ENCODE results near the gene DPF3.

Gene DPF3

GRCh38 chr14:72790887-72791566 is 102.9 kb downstream of the DPF3 start:
- no peak for DNase-seq

GRCh38 chr14:72788972-72789728 is 104.8 kb downstream of the DPF3 start:
- no peak for DNase-seq

DNA sequence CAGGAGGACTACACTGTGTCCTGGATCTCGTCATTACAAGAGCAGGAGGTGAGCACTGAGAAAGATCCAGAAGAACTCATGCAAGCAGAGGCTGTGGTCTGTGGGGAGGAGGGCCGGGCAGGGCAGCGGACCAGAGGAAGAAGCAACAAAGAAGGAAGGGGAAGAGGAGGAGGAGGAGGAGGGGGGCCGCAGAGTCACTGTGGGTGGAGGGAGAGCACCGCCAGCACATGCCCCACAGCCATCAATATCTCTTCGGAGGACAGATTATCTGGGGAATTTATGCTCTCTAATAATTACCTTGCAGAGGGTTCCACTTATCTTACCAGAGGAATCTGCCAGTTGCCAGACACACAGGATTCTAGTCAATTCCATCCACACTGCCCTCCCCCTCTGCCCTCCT is 105.6 kb downstream of the DPF3 start:
- DNase-seq: no peak

DNA sequence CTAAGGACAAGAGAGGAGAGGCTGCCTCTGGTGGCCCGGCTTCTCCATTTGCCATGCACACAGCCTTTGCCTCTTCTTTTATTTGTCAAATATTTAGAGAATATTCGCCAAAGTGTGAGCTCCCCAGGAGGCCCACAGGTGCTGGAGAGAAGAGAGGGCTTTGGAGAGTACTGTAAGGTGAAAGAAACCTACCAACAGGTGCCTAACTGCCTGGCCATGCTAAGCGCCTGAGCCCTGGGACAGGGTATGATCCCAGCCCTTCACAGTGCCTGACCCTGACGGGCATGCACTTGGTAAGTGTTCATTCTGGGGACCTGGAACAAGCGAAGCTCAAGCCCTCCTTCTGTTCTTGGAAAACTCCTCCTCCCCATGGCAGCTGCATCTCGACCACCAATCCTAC is 106.1 kb downstream of the DPF3 start:
- DNase-seq: no peak

GRCh38 chr14:72786378-72787350 is 107.2 kb downstream of the DPF3 start:
- no peak for DNase-seq

- DNase-seq: no peak
Observed at GRCh38 chr14:72783741-72784140, 110.2 kb downstream of the DPF3 start.

- DNase-seq: no peak
Observed at GRCh38 chr14:72782817-72783216, 111.1 kb downstream of the DPF3 start.

DNA sequence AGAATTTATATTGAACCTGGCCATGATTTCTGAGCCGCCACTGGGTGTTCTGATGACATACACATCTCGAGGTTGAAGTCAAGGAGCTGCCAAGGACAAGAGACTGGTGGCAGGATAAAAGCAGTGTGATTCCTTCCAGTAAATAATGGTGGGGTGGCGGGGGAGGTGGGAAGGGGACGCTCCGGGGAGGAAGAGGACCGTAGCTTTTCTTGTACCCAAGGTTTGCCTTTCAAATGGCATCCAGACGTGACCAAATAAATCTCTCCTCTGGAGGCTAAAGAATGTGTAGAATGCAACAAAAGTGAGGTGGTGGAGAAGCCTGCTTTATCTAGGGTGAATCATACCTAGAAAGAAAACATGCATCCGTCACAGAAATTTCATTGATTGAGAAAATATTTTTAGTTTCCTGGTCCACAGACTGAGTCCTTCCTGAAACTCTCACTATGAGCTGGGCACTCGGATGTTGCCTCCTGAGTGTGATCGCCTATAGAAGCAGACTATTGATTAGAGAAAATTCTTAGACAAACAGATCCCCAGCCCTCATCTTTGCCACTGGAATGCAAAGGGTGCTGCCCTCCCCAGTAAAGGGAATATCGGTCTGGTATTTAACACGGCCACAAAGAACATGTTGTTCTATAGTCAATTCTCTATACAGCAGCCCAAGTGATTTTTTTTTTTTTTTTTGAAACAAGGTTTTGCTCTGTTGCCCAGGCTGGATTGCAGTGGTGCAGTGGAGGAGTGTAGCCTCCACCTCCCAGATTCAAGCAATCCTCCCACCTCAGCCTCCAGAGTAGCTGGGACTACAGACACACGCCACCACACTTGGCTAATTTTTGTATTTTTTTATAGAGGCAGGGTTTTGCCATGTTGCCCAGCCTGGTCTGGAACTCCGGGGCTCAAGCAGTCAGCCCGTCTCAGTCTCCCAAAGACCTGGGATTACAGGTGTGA is 112.1 kb downstream of the DPF3 start:
- no peak for DNase-seq

DNA sequence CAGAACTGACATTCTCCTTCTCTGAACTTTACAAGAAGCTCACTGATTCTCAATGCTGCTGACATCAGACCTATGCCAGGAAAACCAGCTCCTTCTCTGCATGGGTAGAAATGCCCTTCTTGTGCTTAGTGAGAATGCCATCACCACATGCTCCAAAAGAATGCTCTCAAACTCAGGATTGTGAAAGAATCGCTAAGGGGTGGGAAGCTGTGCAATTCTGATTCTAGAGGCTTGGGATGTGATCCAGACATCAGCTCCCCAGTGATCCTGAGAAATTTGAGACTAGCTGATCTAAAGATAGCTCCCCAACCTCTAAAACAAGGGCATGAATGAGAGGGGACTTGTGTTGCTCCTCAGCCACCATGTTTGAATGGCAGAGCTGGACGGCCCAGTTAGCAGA is 113.2 kb downstream of the DPF3 start:
- DNase-seq: no peak

DNA sequence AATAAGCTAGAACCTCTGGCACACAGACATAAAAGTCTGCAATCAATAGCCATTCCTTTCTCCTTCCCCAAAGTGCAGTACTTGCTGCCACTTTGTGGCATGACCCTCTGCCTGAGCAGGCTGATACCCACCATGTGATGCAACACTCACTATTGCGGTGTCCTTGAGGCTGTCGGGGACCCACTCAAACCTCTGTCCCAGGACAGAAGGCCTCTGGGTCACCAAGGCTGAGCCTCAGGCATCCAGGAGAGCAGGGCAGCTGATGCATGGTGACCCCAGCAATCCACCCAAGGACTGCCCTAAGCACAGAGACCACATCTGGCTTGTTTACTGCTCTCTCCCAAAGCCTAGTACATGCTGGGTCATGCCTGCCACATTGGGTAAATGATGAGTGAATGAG is 114.2 kb downstream of the DPF3 start:
- DNase-seq: no peak

- DNase-seq: no peak
Observed at GRCh38 chr14:72777636-72778035, 116.3 kb downstream of the DPF3 start.

GRCh38 chr14:72776701-72777261 is 117.1 kb downstream of the DPF3 start:
- DNase-seq: no peak

GRCh38 chr14:72775923-72776554 is 117.9 kb downstream of the DPF3 start:
- no peak for DNase-seq

- DNase-seq: no peak
Observed at GRCh38 chr14:72774894-72775620, 118.8 kb downstream of the DPF3 start.

- no peak for DNase-seq
Observed at GRCh38 chr14:72774141-72774540, 119.8 kb downstream of the DPF3 start.

- DNase-seq: no peak
Observed at GRCh38 chr14:72771561-72771960, 122.3 kb downstream of the DPF3 start.

DNA sequence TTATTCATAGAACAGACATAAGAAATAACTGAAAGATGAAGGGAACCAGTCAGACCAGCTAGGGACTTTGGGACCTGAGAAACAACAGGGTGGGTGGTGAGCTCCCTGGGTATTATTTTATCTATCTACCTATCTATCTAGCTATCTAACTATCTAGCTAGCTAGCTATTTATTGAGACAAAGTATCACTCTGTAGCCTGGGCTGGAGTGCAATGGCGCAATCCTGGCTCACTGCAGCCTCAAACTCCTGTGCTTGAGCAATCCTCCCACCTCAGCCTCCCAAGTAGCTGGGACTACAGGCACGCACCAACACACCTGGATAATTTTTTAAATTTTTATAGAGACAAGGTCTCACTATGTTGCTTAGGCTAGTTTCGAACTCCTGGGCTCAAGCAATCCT is 127.6 kb downstream of the DPF3 start:
- no peak for DNase-seq

DNA sequence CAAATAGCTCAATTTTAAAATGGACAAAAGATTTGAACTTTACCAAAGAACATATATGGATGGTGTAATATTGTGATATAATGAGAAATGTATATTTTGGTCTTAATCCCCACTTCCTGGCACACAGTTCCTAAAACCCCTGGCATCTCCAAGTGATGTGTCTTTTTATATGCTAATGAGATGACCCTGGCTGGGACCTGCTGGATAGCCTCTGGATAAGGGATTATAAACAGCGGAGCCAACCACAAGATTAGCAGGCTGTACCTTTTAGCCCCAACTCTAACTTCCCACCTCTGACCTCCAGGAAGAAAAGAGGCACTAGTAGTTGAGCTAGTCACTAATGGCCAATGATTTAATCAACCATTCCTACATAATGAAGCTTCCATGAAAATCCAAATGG is 130.0 kb downstream of the DPF3 start:
- DNase-seq: no peak

DNA sequence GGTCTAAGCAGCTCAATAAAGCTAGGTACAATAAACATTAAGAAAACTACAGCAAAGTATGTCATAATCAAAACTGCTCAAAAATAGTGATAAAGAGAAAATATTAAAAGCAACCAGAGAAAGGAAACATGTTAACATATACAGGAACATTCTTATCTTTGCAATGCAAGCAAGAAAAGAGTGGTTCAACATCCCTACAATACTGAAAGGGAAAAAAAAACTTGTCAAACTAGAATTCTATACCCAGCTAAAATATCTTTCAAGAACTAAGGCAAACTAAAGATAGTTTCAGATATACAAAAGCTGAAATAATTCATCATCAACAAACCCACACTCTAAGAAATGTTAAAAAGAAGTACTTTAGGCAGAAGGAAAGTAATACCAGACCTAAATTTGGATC is 134.2 kb downstream of the DPF3 start:
- DNase-seq: no peak

GRCh38 chr14:72758993-72759392 is 134.9 kb downstream of the DPF3 start:
- DNase-seq: no peak

DNA sequence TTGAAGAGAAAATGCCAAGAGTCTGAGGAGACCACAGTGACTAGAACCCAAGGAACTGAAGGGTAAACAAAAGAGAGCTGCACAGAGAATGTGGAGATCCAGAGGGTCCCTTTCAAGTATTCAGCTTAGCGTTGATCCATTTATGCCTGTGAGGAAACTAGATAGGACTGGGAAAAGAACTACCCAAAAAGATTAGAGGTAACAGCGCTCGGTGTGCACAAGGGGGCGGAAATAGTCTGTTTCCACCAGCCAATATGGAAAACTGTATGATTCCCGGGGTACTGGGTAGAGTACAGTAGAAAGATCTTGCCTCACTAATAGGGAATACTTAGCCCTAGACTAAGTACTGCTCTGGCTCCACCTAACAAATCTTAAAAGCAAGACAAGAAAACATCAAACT is 135.5 kb downstream of the DPF3 start:
- no peak for DNase-seq
